Fibroblast of mammary gland (primary cell): Measurements from ENCODE around the gene MED29.

ENCODE experiments used
- DNase-seq: peaks from one replicate; pipeline ENCODE4 v3.0.0-alpha.2; 2010; ENCODE audit warnings: low read depth
- H3K4me3 ChIP-seq: 2 replicates; pipeline ENCODE4 v1.5.1; 2011; ENCODE audit warnings: low read depth, mild to moderate bottlenecking, low read length, moderate library complexity; ENCODE audit not compliant: control insufficient read depth
- TF ChIP-seq, protein P1 (sequence below): conservative IDR thresholded peaks from 2 replicates; pipeline ENCODE4 v1.5.1; 2011; ENCODE audit warnings: low read depth, low read length, inconsistent platforms; ENCODE audit not compliant: control insufficient read depth, insufficient read depth

MED29 gene

DNA sequence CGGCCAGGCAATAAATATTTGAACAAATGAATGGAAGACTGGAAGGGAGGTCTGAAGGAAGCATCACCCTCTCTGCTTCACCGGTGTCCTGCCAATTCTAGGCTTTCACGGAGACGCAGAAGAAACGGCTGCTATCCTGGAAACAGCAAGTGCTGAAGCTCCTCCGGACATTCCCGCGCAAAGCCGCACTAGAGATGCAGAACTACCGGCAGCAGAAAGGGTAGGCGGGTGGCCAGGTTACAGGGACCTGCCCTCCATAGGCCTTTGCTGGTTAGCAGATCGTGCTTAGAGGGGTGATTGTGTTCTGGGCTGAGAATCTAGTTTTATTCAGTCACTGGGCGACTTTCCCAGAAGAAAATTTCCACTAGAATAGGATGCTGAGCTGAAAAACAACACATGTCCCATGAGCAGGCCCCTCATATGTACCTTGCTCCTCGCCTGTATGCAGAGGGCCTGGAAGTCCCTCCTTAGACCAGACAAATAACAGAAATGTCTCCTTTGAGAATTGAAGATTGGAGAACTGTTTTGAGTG lies 11.2 kb upstream of the MED29 start:
- no peak overlapping the region for H3K4me3 ChIP-seq
- no peak for DNase-seq
- TF ChIP-seq, protein P1, sequence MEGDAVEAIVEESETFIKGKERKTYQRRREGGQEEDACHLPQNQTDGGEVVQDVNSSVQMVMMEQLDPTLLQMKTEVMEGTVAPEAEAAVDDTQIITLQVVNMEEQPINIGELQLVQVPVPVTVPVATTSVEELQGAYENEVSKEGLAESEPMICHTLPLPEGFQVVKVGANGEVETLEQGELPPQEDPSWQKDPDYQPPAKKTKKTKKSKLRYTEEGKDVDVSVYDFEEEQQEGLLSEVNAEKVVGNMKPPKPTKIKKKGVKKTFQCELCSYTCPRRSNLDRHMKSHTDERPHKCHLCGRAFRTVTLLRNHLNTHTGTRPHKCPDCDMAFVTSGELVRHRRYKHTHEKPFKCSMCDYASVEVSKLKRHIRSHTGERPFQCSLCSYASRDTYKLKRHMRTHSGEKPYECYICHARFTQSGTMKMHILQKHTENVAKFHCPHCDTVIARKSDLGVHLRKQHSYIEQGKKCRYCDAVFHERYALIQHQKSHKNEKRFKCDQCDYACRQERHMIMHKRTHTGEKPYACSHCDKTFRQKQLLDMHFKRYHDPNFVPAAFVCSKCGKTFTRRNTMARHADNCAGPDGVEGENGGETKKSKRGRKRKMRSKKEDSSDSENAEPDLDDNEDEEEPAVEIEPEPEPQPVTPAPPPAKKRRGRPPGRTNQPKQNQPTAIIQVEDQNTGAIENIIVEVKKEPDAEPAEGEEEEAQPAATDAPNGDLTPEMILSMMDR, result no peak

DNA sequence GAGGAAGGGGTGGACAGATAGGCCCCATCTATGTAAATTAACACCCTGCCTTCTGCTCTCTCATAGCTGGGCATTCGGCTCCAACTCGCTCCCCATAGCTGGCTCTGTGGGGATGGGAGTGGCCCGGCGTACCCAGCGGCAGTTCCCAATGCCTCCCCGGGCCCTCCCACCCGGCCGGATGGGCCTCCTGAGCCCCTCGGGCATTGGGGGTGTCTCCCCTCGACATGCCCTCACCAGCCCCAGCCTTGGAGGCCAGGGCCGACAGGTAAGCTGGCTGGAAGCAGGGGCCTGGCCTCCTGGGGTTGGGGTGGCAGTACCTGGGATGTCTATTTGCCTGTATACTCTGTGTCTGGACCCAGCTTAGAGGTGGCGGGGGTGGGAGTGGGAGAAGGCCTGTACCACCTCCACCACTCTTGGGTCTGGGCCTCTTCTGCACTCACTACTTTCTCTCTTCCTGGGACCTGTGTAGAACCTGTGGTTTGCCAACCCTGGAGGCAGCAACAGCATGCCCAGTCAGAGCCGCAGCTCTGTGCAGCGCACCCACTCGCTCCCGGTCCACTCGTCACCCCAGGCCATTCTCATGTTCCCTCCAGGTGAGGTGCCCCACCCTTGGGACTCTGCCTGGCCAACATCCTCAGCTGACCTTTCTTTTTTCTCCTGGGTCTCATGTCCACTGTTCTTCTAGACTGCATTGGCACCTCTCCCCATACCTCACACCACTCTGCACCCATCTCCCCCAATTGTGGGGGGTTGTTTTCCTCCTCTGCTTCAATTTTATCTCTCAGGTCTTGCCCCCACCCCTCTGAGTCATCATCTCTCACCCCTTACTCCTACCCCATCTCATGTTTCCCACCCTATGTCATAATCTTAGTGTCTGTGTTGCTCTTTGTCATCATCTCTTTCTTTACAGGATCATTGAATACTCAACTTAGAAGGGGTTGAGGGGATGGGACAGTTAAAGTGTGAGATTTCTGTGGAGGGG lies 10.4 kb upstream of the MED29 start:
- no peak for DNase-seq
- no peak overlapping the region for H3K4me3 ChIP-seq
- TF ChIP-seq, protein P1, result no peak

DNA sequence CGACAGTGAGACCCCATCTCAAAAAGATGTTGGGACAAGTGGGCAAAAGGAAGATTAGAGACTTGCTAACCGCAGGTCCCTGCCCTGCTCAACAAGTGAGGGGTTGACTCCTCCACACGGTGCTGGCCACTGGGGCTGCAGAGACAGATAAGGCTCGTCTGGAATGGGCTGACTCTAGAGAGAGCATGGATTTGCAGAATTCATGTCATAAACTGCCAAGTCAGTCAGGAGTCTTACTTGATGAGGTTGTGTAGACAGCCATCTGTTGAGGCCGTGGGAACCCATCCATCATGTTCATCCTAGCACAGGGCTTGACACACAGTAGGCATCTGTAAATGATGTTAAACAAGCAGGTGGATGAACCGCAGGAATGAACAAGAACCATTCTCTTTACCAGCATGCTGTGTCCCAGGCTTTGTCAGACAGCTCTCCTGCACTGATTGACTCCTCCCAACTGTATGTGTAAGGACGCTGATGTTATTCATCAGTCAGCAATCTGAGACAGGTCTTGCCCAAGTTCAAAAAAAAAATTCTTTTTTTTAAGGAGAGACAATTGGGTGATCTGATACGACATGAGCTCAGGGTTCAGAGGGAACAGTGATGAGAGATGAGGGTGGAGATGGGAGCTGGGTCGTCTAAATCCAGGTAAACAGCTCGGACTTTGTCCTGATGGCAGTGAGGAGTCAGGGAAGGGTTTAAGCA lies 9.1 kb upstream of the MED29 start:
- TF ChIP-seq, protein P1, result no peak
- no peak overlapping the region for H3K4me3 ChIP-seq
- peak; percentile 31 for DNase-seq

DNA sequence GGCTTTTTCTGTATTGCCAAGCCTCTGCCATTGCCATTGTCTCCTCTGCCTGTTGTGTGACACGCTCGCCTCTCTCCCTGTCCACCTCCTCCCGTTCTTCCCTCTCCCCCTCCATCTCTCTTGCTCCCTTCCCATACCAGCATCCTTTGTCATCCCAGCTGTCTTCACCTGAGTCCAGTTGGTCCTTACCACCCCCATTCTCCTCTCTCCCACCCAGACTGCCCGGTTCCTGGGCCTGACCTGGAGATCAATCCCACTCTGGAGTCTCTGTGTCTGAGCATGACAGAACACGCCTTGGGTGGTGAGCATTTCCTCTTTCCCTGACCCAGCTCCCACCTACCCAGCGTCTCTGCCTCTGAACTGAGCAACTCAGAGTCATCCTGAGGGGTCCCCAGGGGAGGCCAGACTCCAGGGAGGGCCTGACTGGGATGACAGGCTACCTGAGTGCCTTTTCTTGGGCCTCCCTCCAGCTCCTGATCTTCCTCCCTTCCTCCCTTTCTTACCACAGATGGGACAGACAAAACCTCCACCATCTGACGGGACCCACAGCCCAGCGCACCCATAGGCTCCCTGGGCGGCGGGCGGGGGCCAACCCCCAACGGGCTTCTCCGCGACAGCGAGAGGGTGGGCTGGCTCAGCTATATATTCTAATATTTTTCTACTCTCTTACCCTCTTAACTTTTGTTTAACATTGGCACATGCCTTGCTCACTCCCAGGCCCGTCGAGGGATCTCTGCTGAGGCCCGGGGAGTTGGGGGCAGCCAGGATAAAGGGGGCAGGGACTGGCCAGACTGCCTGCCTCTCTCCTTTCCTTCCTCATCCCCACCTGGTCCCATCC lies 8.0 kb upstream of the MED29 start:
- H3K4me3 ChIP-seq, result no peak overlapping the region
- DNase-seq, result no peak
- TF ChIP-seq, protein P1, result no peak

DNA sequence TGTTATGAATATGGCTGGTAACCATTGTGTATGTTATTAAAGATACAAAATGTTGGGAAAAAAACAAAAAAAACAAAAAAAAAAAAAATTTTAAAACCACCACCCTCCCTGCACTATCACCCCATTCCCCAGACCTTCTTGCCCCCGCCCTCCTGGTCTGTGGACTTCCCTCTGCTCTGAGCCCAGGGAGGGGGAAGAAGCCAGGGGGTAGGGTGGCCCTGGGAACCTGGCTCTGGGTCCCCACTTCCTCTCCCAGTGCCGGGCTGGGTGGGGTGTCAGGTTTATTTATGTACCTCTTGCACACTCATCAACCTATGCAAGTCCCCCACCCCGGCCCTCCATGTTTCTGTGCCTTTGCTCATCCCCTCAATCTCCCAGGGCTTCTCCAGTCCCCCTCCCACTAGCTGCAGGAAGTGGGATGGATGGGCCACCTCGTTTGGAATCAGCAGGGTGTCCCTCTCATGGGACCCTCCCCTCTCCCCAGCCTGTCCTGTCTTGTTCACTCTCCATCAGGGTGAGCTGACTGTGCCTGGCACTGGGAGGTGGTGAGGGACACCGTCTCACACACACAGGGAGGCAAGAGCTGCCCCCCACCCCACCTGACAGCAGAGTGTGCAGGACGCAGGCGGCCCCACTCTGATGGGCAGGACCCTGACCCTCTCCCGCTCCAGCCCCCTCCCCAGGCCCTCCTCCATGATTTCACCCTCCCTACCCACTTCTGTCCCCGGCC lies 6.2 kb upstream of the MED29 start:
- TF ChIP-seq, protein P1, result no peak
- no peak overlapping the region for H3K4me3 ChIP-seq
- DNase-seq, result no peak
